GM15510 (cell line): Measurements from ENCODE around the gene PAK4.

Source experiments
- POLR2A ChIP-seq: IDR thresholded peaks from 3 replicates; pipeline ENCODE4 v1.6.1; 2011; ENCODE audit warnings: borderline replicate concordance; ENCODE audit not compliant: insufficient read length; ENCODE audit errors: extremely low read depth

Gene PAK4

GRCh38 chr19:39119830-39120229 is 5.8 kb upstream of the PAK4 start:
- no peak for TF ChIP-seq POLR2A

GRCh38 chr19:39122934-39123731 is 2.5 kb upstream of the PAK4 start:
- TF ChIP-seq POLR2A = no peak

- no peak for TF ChIP-seq POLR2A
Measured at GRCh38 chr19:39124136-39124764, 1.3 kb upstream of the PAK4 start.

- TF ChIP-seq POLR2A = no peak
Measured at GRCh38 chr19:39125199-39125553, 410 bp upstream of the PAK4 start.

- TF ChIP-seq POLR2A = no peak
Measured at GRCh38 chr19:39126312-39127187, 964 bp downstream of the PAK4 start.

GRCh38 chr19:39127812-39128515 is 2.4 kb downstream of the PAK4 start:
- no peak for TF ChIP-seq POLR2A

- TF ChIP-seq POLR2A = no peak
Measured at GRCh38 chr19:39128516-39129079, 3.0 kb downstream of the PAK4 start.

GRCh38 chr19:39129116-39129515 is 3.5 kb downstream of the PAK4 start:
- no peak for TF ChIP-seq POLR2A

GRCh38 chr19:39130337-39131254 is 5.0 kb downstream of the PAK4 start:
- no peak for TF ChIP-seq POLR2A

- no peak for TF ChIP-seq POLR2A
Measured at GRCh38 chr19:39131255-39131755, 5.7 kb downstream of the PAK4 start.

- no peak for TF ChIP-seq POLR2A
Measured at GRCh38 chr19:39132344-39132969, 6.9 kb downstream of the PAK4 start.

GRCh38 chr19:39133431-39134270 is 8.1 kb downstream of the PAK4 start:
- no peak for TF ChIP-seq POLR2A
